GM21360 (cell line): ENCODE data around the gene SPATA3.
"Not testable (repeated sequence)": the region's sequence is repeated elsewhere in the genome, so short reads cannot be mapped to it uniquely, and the experiment has no call there.

Source experiments
- ATAC-seq: cut with Tn5 transposase; IDR thresholded peaks from one replicate; pipeline ENCODE4 v1.9.1; 2021; ENCODE audit warnings: mild to moderate bottlenecking, moderate library complexity; ENCODE audit not compliant: unreplicated experiment

Gene SPATA3

GRCh38 chr2:230968314-230968713 is 27.6 kb upstream of the SPATA3 start:
- not testable (repeated sequence) for ATAC-seq

- ATAC-seq: no peak
These were observed 26.8 kb upstream of the SPATA3 start for GRCh38 chr2:230968921-230969658.

GRCh38 chr2:230969659-230970015 is 26.3 kb upstream of the SPATA3 start:
- ATAC-seq: no peak

- no peak for ATAC-seq
These were observed 23.9 kb upstream of the SPATA3 start for GRCh38 chr2:230972046-230972445.

- ATAC-seq: peak; percentile 87
These were observed 21.6 kb upstream of the SPATA3 start for GRCh38 chr2:230974096-230974913.

- ATAC-seq: no peak
These were observed 20.0 kb upstream of the SPATA3 start for GRCh38 chr2:230975927-230976326.

- no peak for ATAC-seq
These were observed 19.2 kb upstream of the SPATA3 start for GRCh38 chr2:230976671-230977171.

GRCh38 chr2:230980468-230980867 is 15.5 kb upstream of the SPATA3 start:
- no peak for ATAC-seq

GRCh38 chr2:230981704-230982103 is 14.2 kb upstream of the SPATA3 start:
- ATAC-seq: no peak

GRCh38 chr2:230982126-230982525 is 13.8 kb upstream of the SPATA3 start:
- no peak for ATAC-seq

GRCh38 chr2:230982528-230982927 is 13.4 kb upstream of the SPATA3 start:
- no peak for ATAC-seq

- ATAC-seq: no peak
These were observed 12.4 kb upstream of the SPATA3 start for GRCh38 chr2:230983566-230983965.

GRCh38 chr2:230984393-230985220 is 11.3 kb upstream of the SPATA3 start:
- ATAC-seq: peak; percentile 54

GRCh38 chr2:230985519-230986231 is 10.2 kb upstream of the SPATA3 start:
- no peak for ATAC-seq

- no peak for ATAC-seq
These were observed 9.3 kb upstream of the SPATA3 start for GRCh38 chr2:230986520-230987136.

GRCh38 chr2:230987137-230988020 is 8.5 kb upstream of the SPATA3 start:
- no peak for ATAC-seq

- ATAC-seq: no peak
These were observed 6.2 kb upstream of the SPATA3 start for GRCh38 chr2:230989731-230990130.

- ATAC-seq: no peak
These were observed 5.6 kb upstream of the SPATA3 start for GRCh38 chr2:230990131-230990898.

GRCh38 chr2:230990899-230991150 is 5.1 kb upstream of the SPATA3 start:
- no peak for ATAC-seq
